ENCODE results near the gene YTHDF1. TPM values are rescaled to one million over a fixed set of nuclear protein-coding genes. Genes with fewer than 3 reads are reported as not detected.

Gene YTHDF1
- total RNA-seq, 1 donor from 2014 or later: 44.9 TPM

- peaks cover 18% of the 10 kb centered on the region for H3K4me1 Mint-ChIP-seq (ENCODE audit: unreplicated experiment)
Observed at GRCh38 chr20:63256954-63257353, 41.0 kb upstream of the YTHDF1 start.

GRCh38 chr20:63255931-63256704, 40.2 kb upstream of the YTHDF1 start:
- Mint-ChIP-seq H3K4me3 (ENCODE audit: unreplicated experiment) (no peak overlapping the region), H3K27me3 (ENCODE audit: unreplicated experiment) (peaks cover 49% of the 10 kb centered on the region), H3K9me3 (ENCODE audit: unreplicated experiment) (no peaks in the 10 kb centered on the region), H3K27ac (ENCODE audit: unreplicated experiment) (no peak overlapping the region), H3K4me1 (ENCODE audit: unreplicated experiment) (peaks cover 13% of the 10 kb centered on the region), H3K36me3 (ENCODE audit: unreplicated experiment) (no peaks in the 10 kb centered on the region)
- no peak for DNase-seq (ENCODE audit: extremely low spot score, unreplicated experiment)
- TF ChIP-seq CTCF (IDR thresholded peaks at IDR 0.05): no peak

More at GRCh38 chr20:63256954-63257353, 41.0 kb upstream of the YTHDF1 start:
- no peak for TF ChIP-seq CTCF (IDR thresholded peaks at IDR 0.05)
- DNase-seq (ENCODE audit: extremely low spot score, unreplicated experiment): no peak
- Mint-ChIP-seq H3K27ac (ENCODE audit: unreplicated experiment) (no peak overlapping the region), H3K36me3 (ENCODE audit: unreplicated experiment) (no peaks in the 10 kb centered on the region), H3K9me3 (ENCODE audit: unreplicated experiment) (no peaks in the 10 kb centered on the region), H3K27me3 (ENCODE audit: unreplicated experiment) (peaks cover 54% of the 10 kb centered on the region), H3K4me3 (ENCODE audit: unreplicated experiment) (no peak overlapping the region)

GRCh38 chr20:63254606-63255384, 38.9 kb upstream of the YTHDF1 start:
- peak overlapping the region; percentile 55 for H3K4me3 Mint-ChIP-seq (ENCODE audit: unreplicated experiment)
- TF ChIP-seq CTCF (IDR thresholded peaks at IDR 0.05): no peak
- H3K27ac Mint-ChIP-seq (ENCODE audit: unreplicated experiment): no peak overlapping the region

GRCh38 chr20:63254232-63254605, 38.3 kb upstream of the YTHDF1 start, which contains the start of gene NKAIN4:
Gene NKAIN4, minus strand, starts transcription at chr20:63254463. Its CDS starts 13 bp downstream, at chr20:63254450.
- Mint-ChIP-seq H3K4me1 (ENCODE audit: unreplicated experiment) (peaks cover 13% of the 10 kb centered on the region), H3K36me3 (ENCODE audit: unreplicated experiment) (no peaks in the 10 kb centered on the region), H3K9me3 (ENCODE audit: unreplicated experiment) (no peaks in the 10 kb centered on the region), H3K27ac (ENCODE audit: unreplicated experiment) (no peak within 1 kb of the TSS), H3K27me3 (ENCODE audit: unreplicated experiment) (peaks cover 47% of the 10 kb centered on the region), H3K4me3 (ENCODE audit: unreplicated experiment) (peak within 1 kb of the TSS; percentile 55)
- TF ChIP-seq CTCF (IDR thresholded peaks at IDR 0.05): no peak
- no peak for DNase-seq (ENCODE audit: extremely low spot score, unreplicated experiment)

More at GRCh38 chr20:63254606-63255384, 38.9 kb upstream of the YTHDF1 start:
- Mint-ChIP-seq H3K9me3 (ENCODE audit: unreplicated experiment) (no peaks in the 10 kb centered on the region), H3K27me3 (ENCODE audit: unreplicated experiment) (peaks cover 49% of the 10 kb centered on the region), H3K36me3 (ENCODE audit: unreplicated experiment) (no peaks in the 10 kb centered on the region), H3K4me1 (ENCODE audit: unreplicated experiment) (peaks cover 13% of the 10 kb centered on the region)
- DNase-seq (ENCODE audit: extremely low spot score, unreplicated experiment): no peak

Data from osteocyte (in vitro differentiated cells).